Hepatocyte (in vitro differentiated cells): ENCODE results near the gene MC3R. TPM values are rescaled to one million over a fixed set of nuclear protein-coding genes. Genes with fewer than 3 reads are reported as not detected.

ENCODE experiments used
- DNase-seq: peaks from one replicate; pipeline ENCODE4 v3.0.0-alpha.2; 2016; ENCODE audit warnings: low spot score
- H2AFZ ChIP-seq: fragments of 200-600 bp; sonication (generic); 2 replicates; pipeline ENCODE4 v1.6.0; 2016; ENCODE audit warnings: antibody characterized with exemption, mild to moderate bottlenecking
- H3K27ac ChIP-seq: fragments of 200-600 bp; sonication (generic); 2 replicates; pipeline ENCODE4 v1.5.1; 2016; ENCODE audit warnings: mild to moderate bottlenecking
- H3K27me3 ChIP-seq: fragments of 200-600 bp; sonication (generic); 2 replicates; pipeline ENCODE4 v1.6.1; 2016
- H3K36me3 ChIP-seq: fragments of 200-600 bp; sonication (generic); replicated peaks from 2 replicates; pipeline ENCODE4 v1.5.1; 2016; ENCODE audit warnings: low read depth; ENCODE audit not compliant: insufficient read depth
- H3K4me1 ChIP-seq: fragments of 200-600 bp; sonication (generic); 2 replicates; pipeline ENCODE4 v1.5.1; 2016; ENCODE audit warnings: mild to moderate bottlenecking, moderate library complexity; ENCODE audit not compliant: insufficient read depth
- H3K4me2 ChIP-seq: fragments of 200-600 bp; sonication (generic); 2 replicates; pipeline ENCODE4 v1.6.0; 2016
- H3K4me3 ChIP-seq: fragments of 200-600 bp; sonication (generic); 2 replicates; pipeline ENCODE4 v1.5.1; 2016; ENCODE audit warnings: mild to moderate bottlenecking
- H3K79me2 ChIP-seq: fragments of 200-600 bp; sonication (generic); 2 replicates; pipeline ENCODE4 v1.6.0; 2017; ENCODE audit warnings: mild to moderate bottlenecking
- H3K9me2 ChIP-seq: fragments of 200-600 bp; sonication (generic); replicated peaks from 2 replicates; pipeline ENCODE4 v1.6.0; 2017; ENCODE audit warnings: mild to moderate bottlenecking; ENCODE audit not compliant: insufficient read depth
- H3K9me3 ChIP-seq: fragments of 200-600 bp; sonication (generic); 2 replicates; pipeline ENCODE4 v1.5.1; 2016; ENCODE audit warnings: low read depth, mild to moderate bottlenecking
- H4K20me1 ChIP-seq: fragments of 200-600 bp; sonication (generic); 2 replicates; pipeline ENCODE4 v1.6.0; 2016; ENCODE audit warnings: mild to moderate bottlenecking; ENCODE audit not compliant: insufficient read depth, poor library complexity, severe bottlenecking
- CTCF ChIP-seq: fragments of 200-600 bp; sonication (generic); IDR thresholded peaks from 2 replicates; pipeline ENCODE4 v1.5.1; 2016; ENCODE audit warnings: antibody characterized with exemption, mild to moderate bottlenecking; ENCODE audit not compliant: poor library complexity
- EZH2 ChIP-seq: fragments of 200-600 bp; sonication (generic); IDR thresholded peaks from 2 replicates; pipeline ENCODE4 v1.6.1; 2016; ENCODE audit warnings: antibody characterized with exemption, mild to moderate bottlenecking, borderline replicate concordance
- EZH2phosphoT487 ChIP-seq: fragments of 200-600 bp; sonication (generic); IDR thresholded peaks from one replicate; pipeline ENCODE4 v1.6.1; 2018; ENCODE audit warnings: antibody characterized with exemption, mild to moderate bottlenecking, low read depth, moderate library complexity; ENCODE audit not compliant: unreplicated experiment, severe bottlenecking
- WGBS: methylation state at CpG from one replicate; pipeline ENCODE4 v1.1.6; 2016; ENCODE audit warnings: low lambda C conversion rate; ENCODE audit errors: missing lambda C conversion rate; 5-methylcytosine and 5-hydroxymethylcytosine counted together
- polyA plus RNA-seq: library from polyadenylated mRNA; unstranded; fragments of >200 nt; fragmentation: Nextera tagmentation; extraction: Ambion mirVana; gene quantifications from 2 replicates; pipeline ENCODE4 v1.2.1, GENCODE V29; 2016
- total RNA-seq: library from RNA; depleted of rRNA; stranded (reverse); fragments of >200 nt; gene quantifications from 2 replicates; pipeline ENCODE4 v1.2.3, GENCODE V29; 2014

The MC3R gene
- total and polyA plus RNA-seq, 2 experiments from 2014 or later: 1.9 TPM; not detected in 1

DNA sequence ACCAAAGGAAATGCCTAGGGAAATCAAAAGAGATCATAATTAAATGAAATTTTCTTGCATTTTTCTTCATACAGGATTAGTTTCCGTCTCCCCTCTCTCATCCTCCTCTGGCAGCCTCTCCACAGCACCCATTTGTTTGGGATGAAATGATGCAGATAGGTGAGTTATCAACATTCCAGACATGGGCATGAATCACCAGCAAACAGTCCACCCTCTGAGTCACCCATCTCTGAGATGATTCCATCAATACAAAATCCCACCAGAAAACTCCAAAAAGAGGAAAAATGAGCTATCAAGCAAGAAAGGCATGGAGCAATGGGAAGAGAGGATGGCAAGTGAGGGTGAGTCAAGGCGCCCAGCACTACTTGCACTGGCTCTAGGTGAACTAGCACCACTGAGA, 11.4 kb downstream of the MC3R start:
- no peaks in the 10 kb centered on the region for H3K9me3 ChIP-seq
- WGBS: 68% methylated on average over 2 of the region's 2 CpGs
- H3K79me2 ChIP-seq: no peaks in the 10 kb centered on the region
- H2AFZ ChIP-seq: no peak overlapping the region
- H3K4me1 ChIP-seq: no peaks in the 10 kb centered on the region
- no peak for DNase-seq
- no peak overlapping the region for H3K27ac ChIP-seq
- no peaks in the 10 kb centered on the region for H3K27me3 ChIP-seq
- no peaks in the 10 kb centered on the region for H3K9me2 ChIP-seq
- no peaks in the 10 kb centered on the region for H3K36me3 ChIP-seq
- no peak overlapping the region for H3K4me2 ChIP-seq
- H4K20me1 ChIP-seq: no peaks in the 10 kb centered on the region
- no peak for TF ChIP-seq CTCF
- TF ChIP-seq EZH2: no peak
- no peak for TF ChIP-seq EZH2phosphoT487
- no peak overlapping the region for H3K4me3 ChIP-seq

DNA sequence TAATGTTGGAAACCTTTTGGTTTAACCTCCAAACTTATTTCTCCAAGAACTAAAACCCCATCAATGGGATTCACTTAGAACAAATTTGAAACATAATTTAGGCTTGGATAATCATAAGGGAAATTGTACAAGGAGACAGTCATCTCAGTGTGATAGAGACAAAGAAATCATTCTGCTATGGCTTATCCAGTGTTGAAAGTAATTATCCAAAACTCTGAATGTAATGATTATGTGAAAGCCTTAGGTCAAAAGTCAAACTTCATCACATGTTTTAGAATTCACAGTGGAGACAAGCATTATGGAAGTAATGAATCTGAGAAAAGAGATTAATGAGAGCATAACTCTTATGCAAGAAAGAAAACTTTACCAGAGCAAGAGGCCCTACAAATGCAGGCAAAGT, 20.0 kb downstream of the MC3R start:
- TF ChIP-seq CTCF: no peak
- no peak for TF ChIP-seq EZH2phosphoT487
- Histone ChIP-seq H2AFZ (no peak overlapping the region), H4K20me1 (no peaks in the 10 kb centered on the region), H3K36me3 (no peaks in the 10 kb centered on the region), H3K27me3 (no peaks in the 10 kb centered on the region), H3K4me1 (no peaks in the 10 kb centered on the region), H3K27ac (no peak overlapping the region), H3K9me3 (no peaks in the 10 kb centered on the region), H3K4me3 (no peak overlapping the region), H3K9me2 (no peaks in the 10 kb centered on the region), H3K4me2 (no peak overlapping the region), H3K79me2 (no peaks in the 10 kb centered on the region)
- DNase-seq: no peak

DNA sequence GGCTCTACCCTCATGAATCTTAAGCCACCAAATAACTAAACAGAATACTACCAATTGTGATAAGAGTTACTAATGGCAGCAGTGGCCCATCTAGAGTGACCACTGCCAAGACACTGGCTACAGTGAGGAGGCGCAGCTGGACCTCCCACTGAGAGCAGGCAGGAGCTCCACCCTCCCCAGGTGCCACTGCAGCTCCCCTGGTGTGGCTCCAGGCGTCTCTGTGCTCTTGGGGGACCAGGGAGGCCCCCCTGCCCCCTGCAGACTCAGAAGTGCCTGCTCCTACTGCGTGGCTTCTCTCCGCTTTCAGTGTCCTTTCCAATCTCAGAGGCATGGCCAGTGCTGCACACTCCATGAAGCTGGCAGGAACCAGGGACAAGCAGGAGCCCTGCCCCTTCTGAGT, 23.4 kb downstream of the MC3R start:
- Histone ChIP-seq H3K36me3 (no peaks in the 10 kb centered on the region), H3K27me3 (no peaks in the 10 kb centered on the region), H3K9me2 (no peaks in the 10 kb centered on the region), H3K4me2 (no peak overlapping the region), H3K79me2 (no peaks in the 10 kb centered on the region), H3K4me1 (no peaks in the 10 kb centered on the region), H3K9me3 (no peaks in the 10 kb centered on the region), H4K20me1 (no peaks in the 10 kb centered on the region), H3K4me3 (no peak overlapping the region), H3K27ac (no peak overlapping the region), H2AFZ (no peak overlapping the region)
- DNase-seq: no peak
- no peak for TF ChIP-seq EZH2phosphoT487
- no peak for TF ChIP-seq CTCF
- no peak for TF ChIP-seq EZH2
- 51% methylated on average over 4 of the region's 4 CpGs for WGBS

DNA sequence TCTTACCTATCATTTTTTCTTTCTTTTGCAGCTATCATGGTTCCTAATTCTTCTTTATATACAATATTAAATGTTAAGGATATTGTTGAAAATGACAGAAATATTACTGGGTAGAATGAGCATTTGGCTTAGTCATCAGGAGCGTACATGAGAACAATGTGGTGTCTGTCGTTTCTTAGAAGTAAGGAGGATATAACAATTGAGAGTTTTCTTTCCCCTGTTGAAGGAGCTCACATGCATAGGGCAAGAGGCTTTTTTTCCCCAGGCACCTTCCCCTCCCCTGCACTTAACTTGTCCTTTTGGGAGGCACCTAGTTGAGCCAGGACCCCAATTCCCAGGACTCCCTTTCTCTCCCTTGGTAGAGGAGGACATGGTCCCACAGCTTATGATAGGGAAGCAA, 25.0 kb downstream of the MC3R start:
- Histone ChIP-seq H3K4me3 (no peak overlapping the region), H3K27me3 (no peaks in the 10 kb centered on the region), H3K4me1 (no peaks in the 10 kb centered on the region), H4K20me1 (no peaks in the 10 kb centered on the region), H3K9me2 (no peaks in the 10 kb centered on the region), H3K9me3 (no peaks in the 10 kb centered on the region), H3K79me2 (no peaks in the 10 kb centered on the region), H3K4me2 (no peak overlapping the region), H3K36me3 (no peaks in the 10 kb centered on the region), H3K27ac (no peak overlapping the region), H2AFZ (no peak overlapping the region)
- TF ChIP-seq EZH2phosphoT487: no peak
- TF ChIP-seq EZH2: no peak
- no peak for TF ChIP-seq CTCF
- DNase-seq: no peak
- 76% methylated on average over 2 of the region's 2 CpGs for WGBS
